Myometrial cell (primary cell): ENCODE measurements around the gene MGAT4D. TPM values are rescaled to one million over a fixed set of nuclear protein-coding genes. Genes with fewer than 3 reads are reported as not detected.

ENCODE experiments used
- total RNA-seq: library from RNA; depleted of rRNA; stranded (reverse); fragments of >200 nt; gene quantifications from 2 replicates; pipeline ENCODE4 v1.2.3, GENCODE V29; 2015

The MGAT4D gene
- total RNA-seq: not detected in 2 replicates

GRCh38 chr4:140497747-140498636 lies at the start of gene MGAT4D:
Gene MGAT4D, minus strand, starts transcription at chr4:140498293. Its CDS starts 71 bp downstream, at chr4:140498222.

GRCh38 chr4:140523857-140524742 lies 26.0 kb upstream of the MGAT4D start, which contains the start of gene ELMOD2:
Gene ELMOD2, plus strand, starts transcription at chr4:140524168. Its CDS starts 1,261 bp downstream, at chr4:140525429.

DNA sequence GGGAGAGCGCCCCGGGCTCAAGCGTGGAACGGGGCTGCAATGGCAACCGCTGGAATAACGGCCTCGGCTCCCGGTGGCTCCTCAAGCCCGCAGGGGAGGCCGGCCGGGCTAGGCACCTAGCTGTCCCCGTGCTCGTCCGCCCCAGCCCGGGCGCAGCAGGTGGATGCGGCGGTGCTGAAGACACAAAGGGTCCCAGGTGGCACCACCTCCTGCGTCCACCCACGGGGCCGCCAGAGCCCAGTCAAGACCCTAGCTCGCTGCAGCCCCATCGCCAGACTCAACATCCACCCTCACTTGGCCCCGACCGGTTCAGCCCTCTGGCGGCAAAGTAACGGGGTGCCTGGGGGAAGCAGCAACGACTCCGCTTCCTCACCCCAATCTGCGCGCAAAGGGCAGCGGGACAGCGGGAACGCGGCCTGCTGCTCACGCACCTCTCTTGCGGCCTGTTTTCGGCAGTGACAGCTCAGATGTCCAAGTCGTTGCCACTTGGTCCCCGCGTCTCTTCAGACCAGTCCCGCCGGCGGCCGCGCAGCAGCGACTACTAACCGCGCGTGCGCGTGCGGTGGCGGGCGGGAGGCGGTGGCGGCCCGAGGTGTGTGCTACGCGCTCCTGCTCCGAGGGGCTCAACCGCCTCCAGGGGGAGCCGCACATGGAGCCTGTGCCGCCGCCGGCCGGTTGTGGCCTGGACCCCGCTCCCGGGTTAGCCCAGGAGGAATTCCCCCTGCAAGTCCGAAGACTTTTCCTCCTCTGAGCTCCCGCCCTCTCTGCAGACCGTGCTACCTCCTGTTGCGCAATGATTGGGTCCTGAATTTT lies 70.8 kb downstream of the MGAT4D start, which contains the start of gene CLGN:
TSS of gene CLGN (minus strand) at position 543 of the 813 bp plus-strand sequence. CDS start 14,570 bp downstream, outside the sequence.

Other genes starting within 250 kb of the MGAT4D start
- gene SCOC, start 124.6 kb downstream of the MGAT4D start, total RNA-seq: 61.4 and 79.9 TPM in 2 replicates
- 8.9 and 11.2 TPM in 2 replicates for gene CLGN, start 70.6 kb downstream of the MGAT4D start, total RNA-seq
- gene ELMOD2, start 25.9 kb upstream of the MGAT4D start, total RNA-seq: 22.2 and 26.1 TPM in 2 replicates
- gene UCP1, start 70.7 kb upstream of the MGAT4D start, total RNA-seq: not detected in 2 replicates